ACC112 (cell line): ENCODE measurements around the gene USP31.
"Not testable (repeated sequence)": the region's sequence is repeated elsewhere in the genome, so short reads cannot be mapped to it uniquely, and the experiment has no call there.

Experiments used
- H2AFZ ChIP-seq: fragments of 200-600 bp; sonication (generic); one replicate; pipeline ENCODE4 v1.6.0; 2017; ENCODE audit warnings: antibody characterized with exemption, low read length; ENCODE audit not compliant: unreplicated experiment
- H3K27ac ChIP-seq: fragments of 200-600 bp; sonication (generic); 2 replicates; pipeline ENCODE4 v1.5.1; 2014; ENCODE audit warnings: low read depth, mild to moderate bottlenecking, antibody characterized with exemption, low read length, moderate library complexity
- H3K27me3 ChIP-seq: fragments of 200-600 bp; sonication (generic); 2 replicates; pipeline ENCODE4 v1.6.1; 2014; ENCODE audit warnings: mild to moderate bottlenecking, antibody characterized with exemption, low read length, moderate library complexity, mixed read lengths; ENCODE audit not compliant: insufficient read depth
- H3K36me3 ChIP-seq: fragments of 200-600 bp; sonication (generic); 2 replicates; pipeline ENCODE4 v1.6.1; 2016; ENCODE audit warnings: mild to moderate bottlenecking, antibody characterized with exemption, low read length, moderate library complexity, mixed read lengths; ENCODE audit not compliant: insufficient read depth
- H3K4me1 ChIP-seq: fragments of 200-600 bp; sonication (generic); one replicate; pipeline ENCODE4 v1.6.1; 2016; ENCODE audit warnings: low read length, mixed read lengths; ENCODE audit not compliant: insufficient read depth, unreplicated experiment, control insufficient read depth
- H3K4me3 ChIP-seq: fragments of 200-600 bp; sonication (generic); 2 replicates; pipeline ENCODE4 v1.5.1; 2014; ENCODE audit warnings: mild to moderate bottlenecking, low read depth, low read length
- H3K79me2 ChIP-seq: fragments of 200-600 bp; sonication (generic); one replicate; pipeline ENCODE4 v1.6.0; 2016; ENCODE audit warnings: low read length; ENCODE audit not compliant: control insufficient read depth, unreplicated experiment, insufficient read depth

Gene USP31

GRCh38 chr16:23145186-23145585 lies 4.1 kb downstream of the USP31 start:
- Histone ChIP-seq H3K4me3 (no peak overlapping the region), H3K79me2 (peaks cover 81% of the 10 kb centered on the region), H3K4me1 (peaks cover 20% of the 10 kb centered on the region)

GRCh38 chr16:23144393-23144792 lies 4.9 kb downstream of the USP31 start:
- peaks cover 89% of the 10 kb centered on the region for H3K79me2 ChIP-seq
- peaks cover 20% of the 10 kb centered on the region for H3K4me1 ChIP-seq
- not testable (repeated sequence) for H3K4me3 ChIP-seq, H2AFZ ChIP-seq, H3K36me3 ChIP-seq, H3K27me3 ChIP-seq, H3K27ac ChIP-seq

More at GRCh38 chr16:23145186-23145585, 4.1 kb downstream of the USP31 start:
- Histone ChIP-seq H3K27ac (peak overlapping the region; percentile 49; the same call in 1 of the 2 replicates), H3K27me3 (no peaks in the 10 kb centered on the region), H2AFZ (no peak overlapping the region), H3K36me3 (no peaks in the 10 kb centered on the region)

GRCh38 chr16:23143391-23143790 lies 5.9 kb downstream of the USP31 start:
- Histone ChIP-seq H3K27ac (no peak overlapping the region), H3K4me3 (no peak overlapping the region), H3K36me3 (no peaks in the 10 kb centered on the region), H3K27me3 (no peaks in the 10 kb centered on the region), H3K79me2 (peaks cover 96% of the 10 kb centered on the region), H2AFZ (no peak overlapping the region), H3K4me1 (peaks cover 20% of the 10 kb centered on the region)

- no peaks in the 10 kb centered on the region for H3K27me3 ChIP-seq
- no peak overlapping the region for H3K27ac ChIP-seq
- H3K79me2 ChIP-seq = peaks cover 93% of the 10 kb centered on the region
- no peak overlapping the region for H2AFZ ChIP-seq
- H3K4me3 ChIP-seq = no peak overlapping the region
- H3K4me1 ChIP-seq = peaks cover 20% of the 10 kb centered on the region
- peaks cover 10% of the 10 kb centered on the region; the same call in 1 of the 2 replicates for H3K36me3 ChIP-seq
Measured at GRCh38 chr16:23141959-23142740, 7.1 kb downstream of the USP31 start.

DNA sequence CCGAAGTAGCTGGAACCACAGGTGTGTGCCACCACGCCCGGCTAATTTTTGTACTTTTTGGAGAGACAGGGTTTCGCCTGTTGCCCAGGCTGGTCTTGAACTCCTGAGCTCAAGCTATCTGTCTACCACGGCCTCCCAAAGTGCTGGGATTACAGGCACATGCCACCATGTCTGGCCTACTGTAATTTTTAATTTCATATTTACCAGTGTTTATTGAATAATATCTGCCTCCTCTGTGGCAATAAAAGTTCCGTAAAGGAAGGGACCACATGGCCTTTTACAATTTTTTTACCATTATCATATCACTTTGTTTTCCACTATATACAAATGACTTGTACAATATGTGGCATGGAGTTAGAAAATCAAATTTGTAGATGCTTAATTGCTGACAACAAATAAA lies 7.8 kb downstream of the USP31 start:
- no peak overlapping the region for H3K27ac ChIP-seq
- no peaks in the 10 kb centered on the region for H3K27me3 ChIP-seq
- H3K4me3 ChIP-seq = no peak overlapping the region
- peaks cover 93% of the 10 kb centered on the region for H3K79me2 ChIP-seq
- H2AFZ ChIP-seq = no peak overlapping the region
- H3K36me3 ChIP-seq = peaks cover 12% of the 10 kb centered on the region; the same call in 1 of the 2 replicates
- H3K4me1 ChIP-seq = peaks cover 16% of the 10 kb centered on the region

- Histone ChIP-seq H3K4me3 (no peak overlapping the region), H3K36me3 (peaks cover 12% of the 10 kb centered on the region; the same call in 1 of the 2 replicates), H3K27ac (no peak overlapping the region), H3K27me3 (no peaks in the 10 kb centered on the region), H3K79me2 (peaks cover 95% of the 10 kb centered on the region), H3K4me1 (peaks cover 12% of the 10 kb centered on the region), H2AFZ (no peak overlapping the region)
Measured at GRCh38 chr16:23141033-23141432, 8.2 kb downstream of the USP31 start.

DNA sequence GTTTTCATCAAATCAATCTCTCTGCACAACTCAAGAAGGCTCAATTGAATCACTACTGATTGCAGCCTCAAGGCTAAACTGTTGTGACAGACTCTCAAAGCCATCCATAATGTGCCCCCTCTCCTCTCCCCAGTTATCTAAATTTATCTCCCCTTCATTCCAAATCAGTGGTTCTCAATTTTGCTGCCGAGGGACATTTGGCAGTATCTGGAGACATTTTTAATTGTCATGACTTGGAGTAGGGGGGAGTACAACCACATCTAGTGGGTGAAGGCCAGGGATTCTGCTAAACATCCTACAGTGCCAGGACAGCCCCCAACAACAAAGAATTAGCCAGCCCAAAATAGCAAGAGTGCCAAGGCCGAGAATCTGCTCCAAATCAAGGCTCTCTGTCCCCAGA lies 9.1 kb downstream of the USP31 start:
- H3K27me3 ChIP-seq = no peaks in the 10 kb centered on the region
- peaks cover 3% of the 10 kb centered on the region for H3K4me1 ChIP-seq
- peaks cover 95% of the 10 kb centered on the region for H3K79me2 ChIP-seq
- H3K27ac ChIP-seq = no peak overlapping the region
- peaks cover 12% of the 10 kb centered on the region; the same call in 1 of the 2 replicates for H3K36me3 ChIP-seq
- no peak overlapping the region for H3K4me3 ChIP-seq
- no peak overlapping the region for H2AFZ ChIP-seq

DNA sequence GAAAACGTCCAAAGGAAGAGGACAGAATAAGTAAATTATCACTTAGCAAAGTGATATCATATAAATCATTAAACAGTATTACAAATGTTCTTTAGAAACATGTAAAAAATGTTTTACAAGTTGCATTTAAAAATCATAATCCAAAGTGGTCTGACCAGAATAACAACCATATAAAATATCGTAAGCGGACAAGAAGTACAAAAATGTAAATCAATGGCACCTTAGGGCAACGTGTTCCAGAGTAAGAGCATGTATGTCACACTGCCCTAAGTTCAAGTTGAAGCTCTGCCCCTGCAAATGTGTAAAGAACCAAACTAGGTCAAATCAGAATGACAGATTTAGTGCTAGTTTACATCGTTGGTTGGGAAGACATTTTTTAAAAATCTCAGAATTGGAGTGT lies 11.4 kb downstream of the USP31 start:
- peaks cover 7% of the 10 kb centered on the region for H3K4me1 ChIP-seq
- peaks cover 91% of the 10 kb centered on the region for H3K79me2 ChIP-seq
- H3K27me3 ChIP-seq = no peaks in the 10 kb centered on the region
- no peak overlapping the region for H3K27ac ChIP-seq
- H2AFZ ChIP-seq = no peak overlapping the region
- no peak overlapping the region for H3K4me3 ChIP-seq
- H3K36me3 ChIP-seq = peaks cover 12% of the 10 kb centered on the region; the same call in 1 of the 2 replicates

- H3K36me3 ChIP-seq = peaks cover 12% of the 10 kb centered on the region; the same call in 1 of the 2 replicates
- H3K4me1 ChIP-seq = peaks cover 13% of the 10 kb centered on the region
- H3K4me3 ChIP-seq = no peak overlapping the region
- H3K27ac ChIP-seq = no peak overlapping the region
- no peaks in the 10 kb centered on the region for H3K27me3 ChIP-seq
- no peak overlapping the region for H2AFZ ChIP-seq
- peaks cover 91% of the 10 kb centered on the region for H3K79me2 ChIP-seq
Measured at GRCh38 chr16:23137256-23137655, 12.0 kb downstream of the USP31 start.

DNA sequence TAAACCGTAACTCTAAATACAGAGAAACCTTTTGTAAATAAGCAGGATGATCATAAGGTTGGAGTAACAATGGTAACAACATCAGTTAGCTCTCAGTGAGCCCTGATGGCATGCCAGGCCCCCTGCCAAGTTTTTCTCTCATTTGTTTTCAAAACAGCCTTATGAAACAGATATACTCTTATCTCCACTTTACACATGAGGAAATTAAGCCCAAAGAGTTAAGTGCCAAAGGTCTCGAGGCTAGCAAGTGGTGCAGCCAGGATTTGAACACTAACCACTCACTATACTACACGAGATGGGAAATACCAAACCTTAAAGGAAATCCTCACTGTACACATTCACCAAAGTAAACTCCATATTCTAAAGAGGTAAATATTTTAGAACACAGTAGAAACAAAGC lies 15.0 kb downstream of the USP31 start:
- Histone ChIP-seq H3K27ac (no peak overlapping the region), H3K36me3 (peaks cover 12% of the 10 kb centered on the region; the same call in 1 of the 2 replicates), H3K79me2 (peaks cover 87% of the 10 kb centered on the region), H3K4me3 (no peak overlapping the region), H2AFZ (no peak overlapping the region), H3K27me3 (no peaks in the 10 kb centered on the region), H3K4me1 (peaks cover 13% of the 10 kb centered on the region)
